ENCODE results near the gene PEAK3.

The PEAK3 gene

GRCh38 chr19:2249010-2249866 is 32.7 kb downstream of the PEAK3 start, which contains the start of gene AMH:
Gene AMH (plus strand): TSS chr19:2249323. CDS start chr19:2249333, 10 bp downstream.
- no peak for DNase-seq

- DNase-seq = no peak
Measured at GRCh38 chr19:2248136-2249009, 33.6 kb downstream of the PEAK3 start.

- no peak for DNase-seq
Measured at GRCh38 chr19:2247433-2248101, 34.4 kb downstream of the PEAK3 start.

GRCh38 chr19:2246801-2247361 is 35.1 kb downstream of the PEAK3 start:
- no peak for DNase-seq

GRCh38 chr19:2246014-2246620 is 35.9 kb downstream of the PEAK3 start:
- no peak for DNase-seq

GRCh38 chr19:2245273-2245672 is 36.7 kb downstream of the PEAK3 start:
- no peak for DNase-seq

GRCh38 chr19:2244486-2244885 is 37.5 kb downstream of the PEAK3 start:
- DNase-seq = no peak

- no peak for DNase-seq
Measured at GRCh38 chr19:2244125-2244411, 37.9 kb downstream of the PEAK3 start.

GRCh38 chr19:2243274-2244124 is 38.5 kb downstream of the PEAK3 start:
- no peak for DNase-seq

GRCh38 chr19:2242816-2243215 is 39.2 kb downstream of the PEAK3 start:
- no peak for DNase-seq

GRCh38 chr19:2242092-2242537 is 39.9 kb downstream of the PEAK3 start:
- DNase-seq = no peak

GRCh38 chr19:2240881-2241760 is 40.9 kb downstream of the PEAK3 start:
- DNase-seq = no peak

- DNase-seq = no peak
Measured at GRCh38 chr19:2239771-2240770, 41.9 kb downstream of the PEAK3 start.

GRCh38 chr19:2239173-2239572 is 42.8 kb downstream of the PEAK3 start:
- DNase-seq = no peak

GRCh38 chr19:2237869-2238153 is 44.2 kb downstream of the PEAK3 start:
- no peak for DNase-seq

- DNase-seq = no peak
Measured at GRCh38 chr19:2237051-2237868, 44.7 kb downstream of the PEAK3 start.

GRCh38 chr19:2236314-2237050 is 45.5 kb downstream of the PEAK3 start, which contains the start of the genes PLEKHJ1 and SF3A2:
Gene PLEKHJ1 (minus strand): TSS chr19:2236329. CDS start chr19:2236248, 81 bp downstream.
Gene SF3A2 (plus strand): TSS chr19:2236824. CDS start chr19:2243419, 6,595 bp downstream.
- DNase-seq = peak; percentile 96

GRCh38 chr19:2236064-2236313 is 46.0 kb downstream of the PEAK3 start:
- no peak for DNase-seq

All from NCI-H774 (cell line).